Measurements from ENCODE around the gene RHBDD1. TPM values are rescaled to one million over a fixed set of nuclear protein-coding genes. Genes with fewer than 3 reads are reported as not detected.
"Not testable (repeated sequence)": the region's sequence is repeated elsewhere in the genome, so short reads cannot be mapped to it uniquely, and the experiment has no call there.

RHBDD1 gene
- total RNA-seq, 1 experiment from 2014 or later, result 8.7 TPM

- peak; percentile 78 for DNase-seq (ENCODE audit: low spot score)
Measured at GRCh38 chr2:226799211-226799975, 36.5 kb upstream of the RHBDD1 start, which contains the start of gene IRS1. Gene IRS1, minus strand, starts transcription at chr2:226799820. Its CDS starts 1,082 bp downstream, at chr2:226798738.

- DNase-seq (ENCODE audit: low spot score), result peak; percentile 65
Measured at GRCh38 chr2:226799976-226800940, 35.6 kb upstream of the RHBDD1 start.

GRCh38 chr2:226800941-226801784 is 34.7 kb upstream of the RHBDD1 start:
- DNase-seq (ENCODE audit: low spot score), result peak; percentile 91

- DNase-seq (ENCODE audit: low spot score), result peak; percentile 91
Measured at GRCh38 chr2:226802573-226802972, 33.3 kb upstream of the RHBDD1 start.

- no peak for DNase-seq (ENCODE audit: low spot score)
Measured at GRCh38 chr2:226803410-226803809, 32.4 kb upstream of the RHBDD1 start.

GRCh38 chr2:226813148-226813701 is 22.6 kb upstream of the RHBDD1 start:
- DNase-seq (ENCODE audit: low spot score), result peak; percentile 34

- no peak for DNase-seq (ENCODE audit: low spot score)
Measured at GRCh38 chr2:226818930-226819329, 16.9 kb upstream of the RHBDD1 start.

- DNase-seq (ENCODE audit: low spot score), result no peak
Measured at GRCh38 chr2:226825056-226825455, 10.8 kb upstream of the RHBDD1 start.

GRCh38 chr2:226828191-226828590 is 7.7 kb upstream of the RHBDD1 start:
- no peak for DNase-seq (ENCODE audit: low spot score)

- no peak for DNase-seq (ENCODE audit: low spot score)
Measured at GRCh38 chr2:226829721-226830631, 5.9 kb upstream of the RHBDD1 start.

- DNase-seq (ENCODE audit: low spot score), result no peak
Measured at GRCh38 chr2:226831266-226831665, 4.6 kb upstream of the RHBDD1 start.

- no peak for DNase-seq (ENCODE audit: low spot score)
Measured at GRCh38 chr2:226832061-226832460, 3.8 kb upstream of the RHBDD1 start.

- DNase-seq (ENCODE audit: low spot score), result not testable (repeated sequence)
Measured at GRCh38 chr2:226834880-226835279, 974 bp upstream of the RHBDD1 start.

- no peak for DNase-seq (ENCODE audit: low spot score)
Measured at GRCh38 chr2:226835420-226835795, 446 bp upstream of the RHBDD1 start.

- no peak for DNase-seq (ENCODE audit: low spot score)
Measured at GRCh38 chr2:226836548-226836885, 663 bp downstream of the RHBDD1 start.

- no peak for DNase-seq (ENCODE audit: low spot score)
Measured at GRCh38 chr2:226837334-226837733, 1.5 kb downstream of the RHBDD1 start.

- DNase-seq (ENCODE audit: low spot score), result no peak
Measured at GRCh38 chr2:226837787-226838603, 2.1 kb downstream of the RHBDD1 start.

GRCh38 chr2:226838722-226839121 is 2.9 kb downstream of the RHBDD1 start:
- no peak for DNase-seq (ENCODE audit: low spot score)

- DNase-seq (ENCODE audit: low spot score), result no peak
Measured at GRCh38 chr2:226839161-226839560, 3.3 kb downstream of the RHBDD1 start.

Data from HT-29 (cell line).